ENCODE results near the gene CELSR1. TPM values are rescaled to one million over a fixed set of nuclear protein-coding genes. Genes with fewer than 3 reads are reported as not detected.

CELSR1 gene
- total and polyA plus RNA-seq, 2 of the 13 experiments (the other 11 are each of a cell fraction or from before 2014, with no cell fraction given), result 0.78 to 1.8 TPM

DNA sequence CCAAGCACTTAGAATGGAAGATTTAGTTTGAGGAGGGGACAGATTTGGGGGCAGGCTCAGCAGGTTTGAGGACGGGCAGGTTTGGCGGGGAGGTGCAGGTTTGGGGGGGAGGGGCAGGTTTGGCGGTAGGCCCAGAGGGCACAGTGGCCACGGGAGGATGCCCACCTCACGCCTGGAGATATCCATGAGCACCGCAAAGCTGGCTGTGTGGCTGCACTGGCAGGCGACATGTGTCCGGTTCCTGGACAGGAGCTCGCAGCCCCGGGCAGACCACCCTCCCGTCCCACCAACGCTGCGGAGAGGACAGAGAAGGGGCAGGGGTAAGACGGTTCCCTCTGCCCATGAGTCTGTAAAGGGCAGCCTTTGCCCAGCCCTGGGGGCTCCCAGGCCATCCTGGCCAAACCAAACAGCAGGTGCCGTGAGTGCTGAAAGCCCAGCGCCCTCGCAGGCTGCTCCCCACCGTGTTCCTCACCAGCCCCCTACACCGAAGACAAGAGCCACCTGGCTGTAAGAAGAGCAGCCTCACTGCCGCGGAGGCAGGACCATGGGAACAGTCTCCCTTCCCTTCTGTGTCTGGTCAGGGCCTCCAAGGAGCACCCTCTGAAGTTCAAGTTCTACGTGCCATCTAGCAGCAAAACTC is 158.9 kb downstream of the CELSR1 start (continued):
- TF ChIP-seq, protein P1, sequence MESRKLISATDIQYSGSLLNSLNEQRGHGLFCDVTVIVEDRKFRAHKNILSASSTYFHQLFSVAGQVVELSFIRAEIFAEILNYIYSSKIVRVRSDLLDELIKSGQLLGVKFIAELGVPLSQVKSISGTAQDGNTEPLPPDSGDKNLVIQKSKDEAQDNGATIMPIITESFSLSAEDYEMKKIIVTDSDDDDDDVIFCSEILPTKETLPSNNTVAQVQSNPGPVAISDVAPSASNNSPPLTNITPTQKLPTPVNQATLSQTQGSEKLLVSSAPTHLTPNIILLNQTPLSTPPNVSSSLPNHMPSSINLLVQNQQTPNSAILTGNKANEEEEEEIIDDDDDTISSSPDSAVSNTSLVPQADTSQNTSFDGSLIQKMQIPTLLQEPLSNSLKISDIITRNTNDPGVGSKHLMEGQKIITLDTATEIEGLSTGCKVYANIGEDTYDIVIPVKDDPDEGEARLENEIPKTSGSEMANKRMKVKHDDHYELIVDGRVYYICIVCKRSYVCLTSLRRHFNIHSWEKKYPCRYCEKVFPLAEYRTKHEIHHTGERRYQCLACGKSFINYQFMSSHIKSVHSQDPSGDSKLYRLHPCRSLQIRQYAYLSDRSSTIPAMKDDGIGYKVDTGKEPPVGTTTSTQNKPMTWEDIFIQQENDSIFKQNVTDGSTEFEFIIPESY (CRISPR knock-in tag; IDR thresholded peaks at IDR 0.05), result no peak
- TF ChIP-seq HNRNPLL (IDR thresholded peaks at IDR 0.05; ENCODE audit: low read depth, low read length, poor library complexity, severe bottlenecking) (peak; percentile 26), TAF15 (IDR thresholded peaks at IDR 0.05; ENCODE audit: low read depth, low read length, poor library complexity, severe bottlenecking) (no peak), ZNF513 (CRISPR knock-in tag; conservative IDR thresholded peaks at IDR 0.05) (no peak), ZFP90 (CRISPR knock-in tag; IDR thresholded peaks at IDR 0.05; ENCODE audit: borderline replicate concordance) (no peak), FOXO1 (CRISPR knock-in tag; IDR thresholded peaks at IDR 0.05) (no peak), MLX (CRISPR knock-in tag; IDR thresholded peaks at IDR 0.05) (no peak)
- TF ChIP-seq, protein P2, sequence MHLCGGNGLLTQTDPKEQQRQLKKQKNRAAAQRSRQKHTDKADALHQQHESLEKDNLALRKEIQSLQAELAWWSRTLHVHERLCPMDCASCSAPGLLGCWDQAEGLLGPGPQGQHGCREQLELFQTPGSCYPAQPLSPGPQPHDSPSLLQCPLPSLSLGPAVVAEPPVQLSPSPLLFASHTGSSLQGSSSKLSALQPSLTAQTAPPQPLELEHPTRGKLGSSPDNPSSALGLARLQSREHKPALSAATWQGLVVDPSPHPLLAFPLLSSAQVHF (CRISPR knock-in tag; IDR thresholded peaks at IDR 0.05), result no peak
- TF ChIP-seq, protein P3, sequence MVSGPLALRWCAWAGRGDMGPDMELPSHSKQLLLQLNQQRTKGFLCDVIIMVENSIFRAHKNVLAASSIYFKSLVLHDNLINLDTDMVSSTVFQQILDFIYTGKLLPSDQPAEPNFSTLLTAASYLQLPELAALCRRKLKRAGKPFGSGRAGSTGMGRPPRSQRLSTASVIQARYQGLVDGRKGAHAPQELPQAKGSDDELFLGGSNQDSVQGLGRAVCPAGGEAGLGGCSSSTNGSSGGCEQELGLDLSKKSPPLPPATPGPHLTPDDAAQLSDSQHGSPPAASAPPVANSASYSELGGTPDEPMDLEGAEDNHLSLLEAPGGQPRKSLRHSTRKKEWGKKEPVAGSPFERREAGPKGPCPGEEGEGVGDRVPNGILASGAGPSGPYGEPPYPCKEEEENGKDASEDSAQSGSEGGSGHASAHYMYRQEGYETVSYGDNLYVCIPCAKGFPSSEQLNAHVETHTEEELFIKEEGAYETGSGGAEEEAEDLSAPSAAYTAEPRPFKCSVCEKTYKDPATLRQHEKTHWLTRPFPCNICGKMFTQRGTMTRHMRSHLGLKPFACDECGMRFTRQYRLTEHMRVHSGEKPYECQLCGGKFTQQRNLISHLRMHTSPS (CRISPR knock-in tag; IDR thresholded peaks at IDR 0.05; ENCODE audit: low read depth), result 0 out of 2 replicates have a peak, but pooled peaks have one; percentile 41
